Gastrocnemius medialis (tissue), 4 donors: ENCODE measurements around the gene SGCA. TPM values are rescaled to one million over a fixed set of nuclear protein-coding genes. Genes with fewer than 3 reads are reported as not detected.

ENCODE experiments used
- ATAC-seq, 2 donors: fragments of 150-250 bp; one replicate each; pipeline ENCODE4 v1.9.1; 2016
- DNase-seq, 2 donors: peaks; one replicate each; pipeline ENCODE4 v3.0.0-alpha.2; 2019
- H3K27ac ChIP-seq, 4 donors: fragments of 200-600 bp; sonication (generic); 1 replicate in 1 of 4; 2 replicates in 3 of 4; pipeline ENCODE4 v1.5.1; 2016 to 2018; ENCODE audit warnings: mild to moderate bottlenecking in 2 of 4, moderate library complexity in 1 of 4
- H3K27me3 ChIP-seq, 3 donors: fragments of 200-600 bp; sonication (generic) in 2 of 3; 1 replicate in 1 of 3; 2 replicates in 2 of 3; pipeline versions ENCODE4 v1.5.1 to v1.6.0; 2016 to 2019; ENCODE audit warnings: mild to moderate bottlenecking in 1 of 3, moderate library complexity in 1 of 3
- H3K36me3 ChIP-seq, 2 donors: fragments of 200-600 bp; sonication (generic) in 1 of 2; one replicate each; pipeline ENCODE4 v1.5.1; 2017 to 2018
- H3K4me1 ChIP-seq, 2 donors: fragments of 200-600 bp; sonication (generic) in 1 of 2; one replicate each; pipeline ENCODE4 v1.5.1; 2016 to 2017; ENCODE audit warnings: mild to moderate bottlenecking in 2 of 2
- H3K4me3 ChIP-seq, 4 donors: fragments of 200-600 bp; sonication (generic) in 3 of 4; 1 replicate in 1 of 4; 2 replicates in 3 of 4; pipeline ENCODE4 v1.5.1; 2016 to 2019; ENCODE audit warnings: mild to moderate bottlenecking in 2 of 4
- H3K9me3 ChIP-seq, 3 donors: fragments of 200-600 bp; sonication (generic) in 2 of 3; 1 replicate in 1 of 3; 2 replicates in 2 of 3; pipeline ENCODE4 v1.5.1; 2016 to 2019
- CTCF ChIP-seq, 5 experiments: fragments of 450-650 bp in 3 of 5; fragments of 200-600 bp in 2 of 5; sonication (generic) in 2 of 5; IDR thresholded peaks in 4 of 5; conservative IDR thresholded peaks in 1 of 5; 1 replicate in 4 of 5; 2 replicates in 1 of 5; pipeline ENCODE4 v1.5.1; 2016 to 2019; ENCODE audit warnings: antibody characterized with exemption in 5 of 5, mild to moderate bottlenecking in 3 of 5, moderate library complexity in 3 of 5
- POLR2A ChIP-seq, 2 donors: fragments of 450-650 bp; IDR thresholded peaks; one replicate each; pipeline ENCODE4 v1.6.1; 2017; ENCODE audit warnings: antibody characterized with exemption in 2 of 2, mild to moderate bottlenecking in 2 of 2, moderate library complexity in 2 of 2
- in situ Hi-C, 4 donors: fragments of 200-750 bp; cut with MboI; loops; one replicate each; pipeline versions ENCODE4 v1.15.0 to v1.8.0; 2017; ENCODE audit warnings: low sequenced_read_pairs in 4 of 4
- intact Hi-C: fragments of 100-400 bp; cut with DNase I; formaldehyde crosslinking; loops from one replicate; pipeline ENCODE4 v1.15.1; 2023; ENCODE audit warnings: low total_unique reads
- total RNA-seq, 4 donors: library from RNA; depleted of rRNA; stranded (reverse); fragments of >200 nt; gene quantifications; one replicate each; pipeline versions ENCODE4 v1.1.0 to v1.2.3, GENCODE V29; 2016

SGCA gene
- total RNA-seq, 4 donors from 2014 or later = 227 to 385 (median 292) TPM

- DNase-seq (no peak), ATAC-seq (no peak)
- peaks cover 0 to 18% of the 10 kb centered on the region in 2 donors for H3K36me3 ChIP-seq
- no peaks in the 10 kb centered on the region for H3K9me3 ChIP-seq
- no peaks in the 10 kb centered on the region for H3K27me3 ChIP-seq
- peak overlapping the region; percentile 98 to 100 (median 99) for H3K27ac ChIP-seq
- no peak overlapping the region for H3K4me3 ChIP-seq
- peaks cover 38 to 44% of the 10 kb centered on the region in 2 donors for H3K4me1 ChIP-seq
- intact Hi-C loops (loop anchor here (5.0 kb wide), 1 partner anchor 251 kb away; the partner anchor contains the start of gene ACSF2), in situ Hi-C loops (no loop called here)
- TF ChIP-seq CTCF (IDR thresholded peaks at IDR 0.05 in 4 of 5, conservative IDR thresholded peaks at IDR 0.05 in 1 of 5) = peak in 1 of 5 experiments; percentile 38
- no peak for TF ChIP-seq POLR2A (IDR thresholded peaks at IDR 0.05)
These were observed 11.0 kb downstream of the SGCA start for GRCh38 chr17:50176559-50177357.

- intact Hi-C loops (loop anchor here (5.0 kb wide), 1 partner anchor 250 kb away; the partner anchor contains the start of gene ACSF2), in situ Hi-C loops (no loop called here)
- Histone ChIP-seq H3K36me3 (peaks cover 0 to 14% of the 10 kb centered on the region in 2 donors), H3K27ac (peak overlapping the region; percentile 98 to 100 (median 99)), H3K27me3 (no peaks in the 10 kb centered on the region), H3K4me1 (peaks cover 32 to 42% of the 10 kb centered on the region in 2 donors), H3K4me3 (peak overlapping the region in 1 of 4 donors; percentile 21), H3K9me3 (no peaks in the 10 kb centered on the region)
- peak in 1 of 2 donors; percentile 2 for ATAC-seq
- DNase-seq = no peak
- TF ChIP-seq POLR2A (IDR thresholded peaks at IDR 0.05) (no peak), CTCF (IDR thresholded peaks at IDR 0.05 in 4 of 5, conservative IDR thresholded peaks at IDR 0.05 in 1 of 5) (no peak)
These were observed 11.7 kb downstream of the SGCA start for GRCh38 chr17:50177476-50177875.

DNA sequence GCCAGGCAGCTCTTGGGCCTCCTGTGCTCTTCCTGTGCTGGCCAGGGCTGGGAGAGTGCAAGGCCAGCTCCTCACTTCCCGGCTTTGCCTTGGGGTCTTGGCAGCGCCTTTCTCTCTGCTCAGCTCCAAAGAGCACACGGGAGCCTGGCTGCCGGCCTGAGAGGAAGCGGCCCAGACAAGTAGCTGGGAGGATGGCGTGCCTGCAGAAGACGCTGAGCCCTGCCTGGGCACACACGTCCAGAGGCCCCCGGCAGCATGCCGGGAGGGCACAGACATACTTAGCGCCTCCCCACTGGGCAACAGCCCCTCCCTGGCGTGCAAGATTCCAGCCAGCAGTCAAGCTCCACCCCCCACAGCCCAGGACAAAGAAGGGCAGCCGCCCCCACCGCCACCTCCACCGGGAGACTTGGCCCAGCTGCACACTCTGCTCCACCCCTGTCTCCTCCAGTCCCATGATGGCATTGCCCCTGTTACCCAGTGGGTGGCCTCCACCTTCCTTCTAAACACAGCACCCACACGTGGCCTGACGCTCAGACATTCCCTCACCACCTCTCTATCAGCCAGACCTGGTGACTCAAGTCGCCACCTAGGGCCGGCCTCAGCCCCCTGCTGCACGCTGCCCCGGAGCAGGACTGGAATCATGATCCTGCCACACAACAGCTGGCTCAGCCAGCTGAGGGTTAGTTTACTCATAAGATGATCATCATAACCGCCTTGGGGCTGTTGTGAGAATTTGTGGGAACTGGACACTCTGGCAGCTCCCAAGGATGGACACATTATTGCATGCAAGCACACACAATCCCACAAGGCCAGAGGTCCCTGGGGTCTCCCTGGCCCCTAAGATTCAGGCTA lies 12.4 kb downstream of the SGCA start:
- H3K27ac ChIP-seq = peak overlapping the region; percentile 98 to 100 (median 99)
- peaks cover 26 to 39% of the 10 kb centered on the region in 2 donors for H3K4me1 ChIP-seq
- intact Hi-C loops (loop anchor here (1.0 to 5.0 kb wide), 2 partner anchors 84 to 249 kb away; partner anchors contain the start of gene ACSF2), in situ Hi-C loops (no loop called here)
- H3K27me3 ChIP-seq = no peaks in the 10 kb centered on the region
- H3K9me3 ChIP-seq = no peaks in the 10 kb centered on the region
- DNase-seq = peak; percentile 70 to 93
- peaks cover 0 to 14% of the 10 kb centered on the region in 2 donors for H3K36me3 ChIP-seq
- H3K4me3 ChIP-seq = peak overlapping the region in 1 of 4 donors; percentile 21
- peak; percentile 90 to 91 for ATAC-seq
- TF ChIP-seq POLR2A (IDR thresholded peaks at IDR 0.05) = peak in 1 of 2 donors; percentile 48
- TF ChIP-seq CTCF (IDR thresholded peaks at IDR 0.05 in 4 of 5, conservative IDR thresholded peaks at IDR 0.05 in 1 of 5) = peak in 4 of 5 experiments; percentile 50 to 67 (median 54)

DNA sequence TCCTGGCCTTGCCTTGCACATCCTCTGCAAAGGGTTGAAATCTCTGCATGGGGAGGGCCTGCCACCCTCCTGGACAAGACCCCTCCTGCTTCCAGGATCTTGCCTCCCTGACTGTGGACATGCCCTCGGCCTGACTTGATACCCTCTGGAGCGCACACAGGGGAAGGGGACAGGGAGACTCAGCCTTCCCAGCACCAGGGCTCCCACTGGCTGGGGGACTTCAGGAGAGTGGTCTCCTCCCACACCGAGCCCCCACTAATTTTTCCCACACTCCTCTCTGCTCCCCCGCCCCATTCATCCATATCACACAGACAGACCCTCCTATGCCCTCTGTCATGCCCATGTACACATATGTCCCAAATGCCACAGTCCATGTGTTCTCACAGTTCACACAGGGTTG lies 14.3 kb downstream of the SGCA start:
- peaks cover 22 to 36% of the 10 kb centered on the region in 2 donors for H3K4me1 ChIP-seq
- no peak overlapping the region for H3K4me3 ChIP-seq
- in situ Hi-C loops (no loop called here), intact Hi-C loops (no loop called here)
- H3K9me3 ChIP-seq = no peaks in the 10 kb centered on the region
- H3K27me3 ChIP-seq = no peaks in the 10 kb centered on the region
- H3K36me3 ChIP-seq = peaks cover 0 to 10% of the 10 kb centered on the region in 2 donors
- DNase-seq (no peak), ATAC-seq (no peak)
- TF ChIP-seq POLR2A (IDR thresholded peaks at IDR 0.05) = no peak
- TF ChIP-seq CTCF (IDR thresholded peaks at IDR 0.05 in 4 of 5, conservative IDR thresholded peaks at IDR 0.05 in 1 of 5) = no peak
- H3K27ac ChIP-seq = no peak overlapping the region
